Measurements from ENCODE around the gene SPDYE4.

DNA sequence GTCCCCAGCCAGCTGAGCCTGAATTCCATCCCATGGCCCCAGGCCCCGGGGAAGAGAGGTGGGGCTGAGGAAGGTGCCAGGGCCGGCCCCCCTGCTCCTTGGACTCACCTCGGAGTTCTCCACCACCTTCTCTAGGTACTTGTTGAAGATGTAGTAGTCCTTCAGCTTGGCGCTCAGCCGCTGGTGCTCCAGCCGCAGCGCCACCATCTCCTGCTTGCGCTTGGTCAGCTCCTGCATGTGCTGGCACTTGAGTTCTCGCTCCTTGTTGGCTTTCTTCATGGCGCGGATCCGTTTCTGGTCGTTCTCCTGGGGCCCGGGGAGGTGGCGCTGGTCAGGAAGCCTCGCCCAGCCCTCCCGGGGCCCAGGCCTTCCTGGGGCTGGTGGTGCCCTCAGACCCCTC, 17.0 kb downstream of the SPDYE4 start:
- TF ChIP-seq, protein P1, sequence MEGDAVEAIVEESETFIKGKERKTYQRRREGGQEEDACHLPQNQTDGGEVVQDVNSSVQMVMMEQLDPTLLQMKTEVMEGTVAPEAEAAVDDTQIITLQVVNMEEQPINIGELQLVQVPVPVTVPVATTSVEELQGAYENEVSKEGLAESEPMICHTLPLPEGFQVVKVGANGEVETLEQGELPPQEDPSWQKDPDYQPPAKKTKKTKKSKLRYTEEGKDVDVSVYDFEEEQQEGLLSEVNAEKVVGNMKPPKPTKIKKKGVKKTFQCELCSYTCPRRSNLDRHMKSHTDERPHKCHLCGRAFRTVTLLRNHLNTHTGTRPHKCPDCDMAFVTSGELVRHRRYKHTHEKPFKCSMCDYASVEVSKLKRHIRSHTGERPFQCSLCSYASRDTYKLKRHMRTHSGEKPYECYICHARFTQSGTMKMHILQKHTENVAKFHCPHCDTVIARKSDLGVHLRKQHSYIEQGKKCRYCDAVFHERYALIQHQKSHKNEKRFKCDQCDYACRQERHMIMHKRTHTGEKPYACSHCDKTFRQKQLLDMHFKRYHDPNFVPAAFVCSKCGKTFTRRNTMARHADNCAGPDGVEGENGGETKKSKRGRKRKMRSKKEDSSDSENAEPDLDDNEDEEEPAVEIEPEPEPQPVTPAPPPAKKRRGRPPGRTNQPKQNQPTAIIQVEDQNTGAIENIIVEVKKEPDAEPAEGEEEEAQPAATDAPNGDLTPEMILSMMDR (IDR thresholded peaks at IDR 0.05 in 4 of 5, conservative IDR thresholded peaks at IDR 0.05 in 1 of 5), result no peak
- no peak for TF ChIP-seq POLR2A (IDR thresholded peaks at IDR 0.05)
